ENCODE measurements around the gene MPV17L2. TPM values are rescaled to one million over a fixed set of nuclear protein-coding genes. Genes with fewer than 3 reads are reported as not detected.
"Not testable (repeated sequence)": the region's sequence is repeated elsewhere in the genome, so short reads cannot be mapped to it uniquely, and the experiment has no call there.

The MPV17L2 gene
- total RNA-seq, 4 donors from 2014 or later = 11.1 to 19.0 (median 15.5) TPM

GRCh38 chr19:18204394-18205199, 11.6 kb downstream of the MPV17L2 start:
- peak; percentile 42 to 56 for TF ChIP-seq POLR2A (IDR thresholded peaks at IDR 0.05)
- TF ChIP-seq, protein P1, sequence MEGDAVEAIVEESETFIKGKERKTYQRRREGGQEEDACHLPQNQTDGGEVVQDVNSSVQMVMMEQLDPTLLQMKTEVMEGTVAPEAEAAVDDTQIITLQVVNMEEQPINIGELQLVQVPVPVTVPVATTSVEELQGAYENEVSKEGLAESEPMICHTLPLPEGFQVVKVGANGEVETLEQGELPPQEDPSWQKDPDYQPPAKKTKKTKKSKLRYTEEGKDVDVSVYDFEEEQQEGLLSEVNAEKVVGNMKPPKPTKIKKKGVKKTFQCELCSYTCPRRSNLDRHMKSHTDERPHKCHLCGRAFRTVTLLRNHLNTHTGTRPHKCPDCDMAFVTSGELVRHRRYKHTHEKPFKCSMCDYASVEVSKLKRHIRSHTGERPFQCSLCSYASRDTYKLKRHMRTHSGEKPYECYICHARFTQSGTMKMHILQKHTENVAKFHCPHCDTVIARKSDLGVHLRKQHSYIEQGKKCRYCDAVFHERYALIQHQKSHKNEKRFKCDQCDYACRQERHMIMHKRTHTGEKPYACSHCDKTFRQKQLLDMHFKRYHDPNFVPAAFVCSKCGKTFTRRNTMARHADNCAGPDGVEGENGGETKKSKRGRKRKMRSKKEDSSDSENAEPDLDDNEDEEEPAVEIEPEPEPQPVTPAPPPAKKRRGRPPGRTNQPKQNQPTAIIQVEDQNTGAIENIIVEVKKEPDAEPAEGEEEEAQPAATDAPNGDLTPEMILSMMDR (IDR thresholded peaks at IDR 0.05) = no peak
- no peak for TF ChIP-seq EP300 (IDR thresholded peaks at IDR 0.05)
- peaks cover 0 to 35% (median 16%) of the 10 kb centered on the region in 4 donors for H3K4me1 ChIP-seq
- peak overlapping the region; percentile 94 to 100 (median 98) for H3K27ac ChIP-seq
- peaks cover 0 to 10% of the 10 kb centered on the region in 2 donors for H3K27me3 ChIP-seq
- H3K9me3 ChIP-seq = no peaks in the 10 kb centered on the region
- peaks cover 0 to 16% (median 0%) of the 10 kb centered on the region in 3 donors for H3K36me3 ChIP-seq
- WGBS, 2 donors = 1% methylated on average over 21 to 22 of the region's 22 CpGs
- H3K4me3 ChIP-seq = peak overlapping the region; percentile 30 to 79 (median 54)
- peak in 1 of 2 donors; percentile 77 for DNase-seq (ENCODE audit: low spot score in 2 of 2)

DNA sequence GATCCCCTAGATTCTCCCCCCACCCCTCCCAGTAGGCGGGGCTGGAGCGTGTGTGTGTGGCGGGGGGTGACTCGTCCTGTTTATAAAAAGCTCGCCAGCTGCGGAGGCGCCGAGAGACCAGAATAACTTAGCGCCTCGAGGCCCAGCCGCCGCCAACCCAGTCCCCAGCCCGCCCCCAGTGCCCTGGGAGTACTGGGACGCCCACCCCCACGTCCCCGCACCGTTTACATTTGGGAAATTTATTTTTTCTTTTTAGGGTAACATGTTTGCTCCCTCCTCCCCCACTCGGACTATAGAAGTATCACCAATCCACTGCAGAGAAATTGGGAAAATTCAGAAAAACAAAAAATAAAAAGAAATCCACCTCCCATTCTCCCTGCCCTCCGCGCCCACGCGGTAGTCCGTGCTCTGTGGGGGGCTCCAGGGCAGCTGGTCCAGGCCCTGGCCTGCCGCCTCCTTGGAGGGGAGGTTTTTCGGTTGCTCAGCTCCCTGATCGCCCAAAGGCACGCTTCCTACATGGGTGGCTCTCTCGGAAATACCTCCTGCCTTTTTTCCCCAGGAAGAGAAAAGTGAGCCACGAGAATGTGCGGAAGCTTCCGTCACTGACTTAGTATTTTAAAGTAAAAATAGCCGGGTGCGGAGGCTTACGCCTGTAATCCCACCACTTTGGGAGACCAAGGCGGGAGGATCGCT, 12.3 kb downstream of the MPV17L2 start:
- TF ChIP-seq POLR2A (IDR thresholded peaks at IDR 0.05) (peak in 1 of 2 donors; percentile 49), EP300 (IDR thresholded peaks at IDR 0.05) (no peak)
- WGBS, 2 donors = 16 to 18% methylated on average over 36 of the region's 36 CpGs
- H3K9me3 ChIP-seq = no peaks in the 10 kb centered on the region
- peak overlapping the region; percentile 30 to 79 (median 54) for H3K4me3 ChIP-seq
- peaks cover 0 to 35% (median 16%) of the 10 kb centered on the region in 4 donors for H3K4me1 ChIP-seq
- H3K36me3 ChIP-seq = peaks cover 0 to 8% (median 0%) of the 10 kb centered on the region in 3 donors
- peak overlapping the region; percentile 94 to 100 (median 98) for H3K27ac ChIP-seq
- peaks cover 0 to 10% of the 10 kb centered on the region in 2 donors for H3K27me3 ChIP-seq
- DNase-seq (ENCODE audit: low spot score in 2 of 2) = peak; percentile 79 to 82

- H3K4me3 ChIP-seq = no peak overlapping the region
- H3K27ac ChIP-seq = peak overlapping the region in 2 of 4 donors; percentile 94 to 99
- no peaks in the 10 kb centered on the region for H3K9me3 ChIP-seq
- peaks cover 0 to 35% (median 16%) of the 10 kb centered on the region in 4 donors for H3K4me1 ChIP-seq
- 84 to 90% methylated on average over 12 of the region's 12 CpGs for WGBS, 2 donors
- peaks cover 0 to 3% (median 0%) of the 10 kb centered on the region in 3 donors for H3K36me3 ChIP-seq
- no peak for DNase-seq (ENCODE audit: low spot score in 2 of 2)
- peaks cover 0 to 10% of the 10 kb centered on the region in 2 donors for H3K27me3 ChIP-seq
- TF ChIP-seq EP300 (IDR thresholded peaks at IDR 0.05) (no peak), POLR2A (IDR thresholded peaks at IDR 0.05) (no peak)
- TF ChIP-seq, protein P1 (IDR thresholded peaks at IDR 0.05) = no peak
Observed at GRCh38 chr19:18206018-18206417, 13.0 kb downstream of the MPV17L2 start.

- Histone ChIP-seq H3K27me3 (peaks cover 0 to 10% of the 10 kb centered on the region in 2 donors), H3K4me1 (peaks cover 0 to 25% (median 9%) of the 10 kb centered on the region in 4 donors), H3K9me3 (no peaks in the 10 kb centered on the region), H3K4me3 (no peak overlapping the region), H3K27ac (peak overlapping the region in 1 of 4 donors; percentile 46), H3K36me3 (no peaks in the 10 kb centered on the region)
- DNase-seq (ENCODE audit: low spot score in 2 of 2) = no peak
- TF ChIP-seq, protein P1 (IDR thresholded peaks at IDR 0.05) = peak; percentile 36 to 67 (median 59)
- TF ChIP-seq POLR2A (IDR thresholded peaks at IDR 0.05) = no peak
- TF ChIP-seq EP300 (IDR thresholded peaks at IDR 0.05) = peak in 1 of 2 donors; percentile 8
- WGBS, 2 donors = 15 to 26% methylated on average over 15 to 26 of the region's 32 CpGs
Observed at GRCh38 chr19:18208098-18208951, 15.3 kb downstream of the MPV17L2 start.

GRCh38 chr19:18209912-18210311, 16.9 kb downstream of the MPV17L2 start:
- peaks cover 0 to 15% (median 6%) of the 10 kb centered on the region in 4 donors for H3K4me1 ChIP-seq
- H3K4me3 ChIP-seq; DNase-seq (ENCODE audit: low spot score in 2 of 2); H3K9me3 ChIP-seq; H3K27ac ChIP-seq; H3K36me3 ChIP-seq: not testable (repeated sequence)
- WGBS, 2 donors = 89% methylated on average over 5 of the region's 5 CpGs
- H3K27me3 ChIP-seq = peaks cover 0 to 10% of the 10 kb centered on the region in 2 donors

Measured in tibial nerve (tissue), 4 donors.